ENCODE data around the gene SLC15A4. TPM values are rescaled to one million over a fixed set of nuclear protein-coding genes. Genes with fewer than 3 reads are reported as not detected.

SLC15A4 gene
- polyA plus RNA-seq, 2 of the 4 experiments (the other 2 are of a cell fraction), result 21.6 to 40.0 TPM

- no peak overlapping the region for H3K4me3 ChIP-seq
- H3K27ac ChIP-seq, result no peak overlapping the region
- ATAC-seq (peak in 1 of 2 experiments; percentile 49; a peak in 2 of 6 replicates), DNase-seq (ENCODE audit: low read depth in 1 of 2, low spot score in 1 of 2) (no peak), FAIRE-seq (no peak)
- no peak for TF ChIP-seq RNF2 (IDR thresholded peaks at IDR 0.05; ENCODE audit: borderline replicate concordance, low read depth)
- H3K4me1 ChIP-seq, result no peaks in the 10 kb centered on the region
- WGBS (ENCODE audit: missing lambda C conversion rate), result 22% methylated on average over 9 of the region's 11 CpGs
- POLR2A ChIA-PET, result no interaction called here
- CTCF ChIA-PET, result no interaction called here
- no peak overlapping the region for H3K4me2 ChIP-seq
- no peaks in the 10 kb centered on the region for H3K9me3 ChIP-seq
Observed at GRCh38 chr12:128844031-128844635, 20.4 kb upstream of the SLC15A4 start.

- Histone ChIP-seq H3K4me1 (no peaks in the 10 kb centered on the region), H3K9me3 (no peaks in the 10 kb centered on the region), H3K4me3 (no peak overlapping the region), H3K27ac (no peak overlapping the region), H3K4me2 (no peak overlapping the region)
- DNase-seq (ENCODE audit: low read depth in 1 of 2, low spot score in 1 of 2) (no peak), FAIRE-seq (no peak), ATAC-seq (no peak)
- CTCF ChIA-PET, result no interaction called here
- POLR2A ChIA-PET, result no interaction called here
- WGBS (ENCODE audit: missing lambda C conversion rate), result 6% methylated on average over 4 of the region's 4 CpGs
- TF ChIP-seq HEYL (CRISPR knock-in tag; IDR thresholded peaks at IDR 0.05), result no peak
- TF ChIP-seq HOXB5 (CRISPR knock-in tag; IDR thresholded peaks at IDR 0.05), result no peak
- no peak for TF ChIP-seq HOXA7 (CRISPR knock-in tag; IDR thresholded peaks at IDR 0.05)
- no peak for TF ChIP-seq MAX (IDR thresholded peaks at IDR 0.05)
- no peak for TF ChIP-seq RNF2 (IDR thresholded peaks at IDR 0.05; ENCODE audit: borderline replicate concordance, low read depth)
- no peak for TF ChIP-seq PHF8 (IDR thresholded peaks at IDR 0.05; ENCODE audit: borderline replicate concordance, low read depth)
- no peak for TF ChIP-seq CHD4 (IDR thresholded peaks at IDR 0.05; ENCODE audit: borderline replicate concordance)
- no peak for TF ChIP-seq KDM5A (IDR thresholded peaks at IDR 0.05)
- TF ChIP-seq NPAS2 (CRISPR knock-in tag; IDR thresholded peaks at IDR 0.05; ENCODE audit: borderline replicate concordance), result no peak
- no peak for TF ChIP-seq CBX2 (IDR thresholded peaks at IDR 0.05; ENCODE audit: borderline replicate concordance, low read depth)
- no peak for TF ChIP-seq E2F6 (IDR thresholded peaks at IDR 0.05; ENCODE audit: borderline replicate concordance, low read depth)
- TF ChIP-seq MAZ (IDR thresholded peaks at IDR 0.05; ENCODE audit: borderline replicate concordance, low read depth, low read length), result no peak
- TF ChIP-seq HDAC2 (IDR thresholded peaks at IDR 0.05), result no peak
- TF ChIP-seq CHD2 (IDR thresholded peaks at IDR 0.05; ENCODE audit: low read length, partially characterized antibody), result no peak
- TF ChIP-seq PBX3 (IDR thresholded peaks at IDR 0.05), result no peak
- TF ChIP-seq ZSCAN20 (CRISPR knock-in tag; IDR thresholded peaks at IDR 0.05), result no peak
- TF ChIP-seq HES2 (IDR thresholded peaks at IDR 0.05), result no peak
- no peak for TF ChIP-seq ATOH8 (CRISPR knock-in tag; IDR thresholded peaks at IDR 0.05; ENCODE audit: low read depth)
- TF ChIP-seq EHMT2 (IDR thresholded peaks at IDR 0.05; ENCODE audit: low read depth), result no peak
- no peak for TF ChIP-seq TP53 (CRISPR knock-in tag; IDR thresholded peaks at IDR 0.05)
Observed at GRCh38 chr12:128843538-128843937, 19.8 kb upstream of the SLC15A4 start.

- H3K4me1 ChIP-seq, result no peaks in the 10 kb centered on the region
- no peak overlapping the region for H3K4me3 ChIP-seq
- no peak for ATAC-seq
- no peak for TF ChIP-seq NFE2L2 (conservative IDR thresholded peaks at IDR 0.05; ENCODE audit: low read length)
- DNase-seq (ENCODE audit: low read depth in 1 of 2, low spot score in 1 of 2), result no peak
- ChIA-PET CTCF (no interaction called here), POLR2A (no interaction called here)
- FAIRE-seq, result no peak
- WGBS (ENCODE audit: missing lambda C conversion rate), result 28% methylated on average over 11 of the region's 11 CpGs
- H3K9me3 ChIP-seq, result no peaks in the 10 kb centered on the region
- no peak overlapping the region for H3K4me2 ChIP-seq
- H3K27ac ChIP-seq, result no peak overlapping the region
Observed at GRCh38 chr12:128842579-128842978, 18.8 kb upstream of the SLC15A4 start.
